ENCODE results near the gene SYT1. TPM values are rescaled to one million over a fixed set of nuclear protein-coding genes. Genes with fewer than 3 reads are reported as not detected.

Gene SYT1
- total RNA-seq, 1 donor from 2014 or later: 0.37 TPM

- no peaks in the 10 kb centered on the region for H3K36me3 Mint-ChIP-seq (ENCODE audit: low read depth)
- TF ChIP-seq, protein P1, sequence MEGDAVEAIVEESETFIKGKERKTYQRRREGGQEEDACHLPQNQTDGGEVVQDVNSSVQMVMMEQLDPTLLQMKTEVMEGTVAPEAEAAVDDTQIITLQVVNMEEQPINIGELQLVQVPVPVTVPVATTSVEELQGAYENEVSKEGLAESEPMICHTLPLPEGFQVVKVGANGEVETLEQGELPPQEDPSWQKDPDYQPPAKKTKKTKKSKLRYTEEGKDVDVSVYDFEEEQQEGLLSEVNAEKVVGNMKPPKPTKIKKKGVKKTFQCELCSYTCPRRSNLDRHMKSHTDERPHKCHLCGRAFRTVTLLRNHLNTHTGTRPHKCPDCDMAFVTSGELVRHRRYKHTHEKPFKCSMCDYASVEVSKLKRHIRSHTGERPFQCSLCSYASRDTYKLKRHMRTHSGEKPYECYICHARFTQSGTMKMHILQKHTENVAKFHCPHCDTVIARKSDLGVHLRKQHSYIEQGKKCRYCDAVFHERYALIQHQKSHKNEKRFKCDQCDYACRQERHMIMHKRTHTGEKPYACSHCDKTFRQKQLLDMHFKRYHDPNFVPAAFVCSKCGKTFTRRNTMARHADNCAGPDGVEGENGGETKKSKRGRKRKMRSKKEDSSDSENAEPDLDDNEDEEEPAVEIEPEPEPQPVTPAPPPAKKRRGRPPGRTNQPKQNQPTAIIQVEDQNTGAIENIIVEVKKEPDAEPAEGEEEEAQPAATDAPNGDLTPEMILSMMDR (IDR thresholded peaks at IDR 0.05): no peak
- no peak overlapping the region for H3K4me3 Mint-ChIP-seq (ENCODE audit: unreplicated experiment)
- peaks cover 11% of the 10 kb centered on the region for H3K4me1 Mint-ChIP-seq (ENCODE audit: low read depth)
- H3K27me3 Mint-ChIP-seq (ENCODE audit: low read depth): peaks cover 2% of the 10 kb centered on the region
- H3K9me3 Mint-ChIP-seq (ENCODE audit: low read depth): no peaks in the 10 kb centered on the region
- no peak overlapping the region for H3K27ac Mint-ChIP-seq (ENCODE audit: unreplicated experiment)
- DNase-seq (ENCODE audit: low spot score): no peak
Measured at GRCh38 chr12:78964521-78964920, 99.9 kb downstream of the SYT1 start.

GRCh38 chr12:78966062-78966461 lies 101.5 kb downstream of the SYT1 start:
- H3K36me3 Mint-ChIP-seq (ENCODE audit: low read depth): no peaks in the 10 kb centered on the region
- no peaks in the 10 kb centered on the region for H3K27me3 Mint-ChIP-seq (ENCODE audit: low read depth)
- no peak overlapping the region for H3K27ac Mint-ChIP-seq (ENCODE audit: unreplicated experiment)

GRCh38 chr12:78966926-78967325 lies 102.4 kb downstream of the SYT1 start:
- TF ChIP-seq, protein P1 (IDR thresholded peaks at IDR 0.05): no peak
- Mint-ChIP-seq H3K4me1 (ENCODE audit: low read depth) (peaks cover 11% of the 10 kb centered on the region), H3K36me3 (ENCODE audit: low read depth) (no peaks in the 10 kb centered on the region), H3K4me3 (ENCODE audit: unreplicated experiment) (no peak overlapping the region), H3K27ac (ENCODE audit: unreplicated experiment) (no peak overlapping the region), H3K9me3 (ENCODE audit: low read depth) (no peaks in the 10 kb centered on the region), H3K27me3 (ENCODE audit: low read depth) (no peaks in the 10 kb centered on the region)
- DNase-seq (ENCODE audit: low spot score): no peak

More at GRCh38 chr12:78966062-78966461, 101.5 kb downstream of the SYT1 start:
- DNase-seq (ENCODE audit: low spot score): no peak
- TF ChIP-seq, protein P1 (IDR thresholded peaks at IDR 0.05): no peak
- no peak overlapping the region for H3K4me3 Mint-ChIP-seq (ENCODE audit: unreplicated experiment)
- H3K4me1 Mint-ChIP-seq (ENCODE audit: low read depth): peaks cover 11% of the 10 kb centered on the region
- H3K9me3 Mint-ChIP-seq (ENCODE audit: low read depth): no peaks in the 10 kb centered on the region

DNA sequence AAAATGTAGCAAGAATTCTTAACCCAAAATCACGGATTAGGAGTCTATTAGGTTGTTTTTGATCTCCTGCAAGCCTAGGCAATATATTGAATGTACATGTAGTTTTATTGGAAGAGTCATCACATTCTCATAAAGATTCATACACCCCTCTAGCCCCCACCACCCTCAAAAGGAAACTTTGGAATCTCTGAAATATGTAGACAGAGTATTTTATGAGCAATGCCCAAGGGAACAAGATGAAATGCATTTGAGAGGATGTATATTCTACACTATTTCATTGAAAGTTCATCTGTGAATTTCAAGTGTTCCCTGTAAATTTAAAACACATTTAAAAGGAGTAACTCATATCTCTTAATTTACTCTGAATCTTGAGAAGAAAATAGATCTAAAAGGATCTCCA lies 103.7 kb downstream of the SYT1 start:
- Mint-ChIP-seq H3K4me3 (ENCODE audit: unreplicated experiment) (no peak overlapping the region), H3K27ac (ENCODE audit: unreplicated experiment) (no peak overlapping the region), H3K4me1 (ENCODE audit: low read depth) (peaks cover 10% of the 10 kb centered on the region), H3K9me3 (ENCODE audit: low read depth) (peaks cover 2% of the 10 kb centered on the region), H3K27me3 (ENCODE audit: low read depth) (no peaks in the 10 kb centered on the region), H3K36me3 (ENCODE audit: low read depth) (no peaks in the 10 kb centered on the region)
- TF ChIP-seq, protein P1 (IDR thresholded peaks at IDR 0.05): no peak
- DNase-seq (ENCODE audit: low spot score): no peak

- H3K36me3 Mint-ChIP-seq (ENCODE audit: low read depth): no peaks in the 10 kb centered on the region
- no peak for DNase-seq (ENCODE audit: low spot score)
Measured at GRCh38 chr12:78970041-78970440, 105.5 kb downstream of the SYT1 start.

More at GRCh38 chr12:78970041-78970440, 105.5 kb downstream of the SYT1 start:
- no peak overlapping the region for H3K27ac Mint-ChIP-seq (ENCODE audit: unreplicated experiment)
- peaks cover 3% of the 10 kb centered on the region for H3K9me3 Mint-ChIP-seq (ENCODE audit: low read depth)
- no peaks in the 10 kb centered on the region for H3K4me1 Mint-ChIP-seq (ENCODE audit: low read depth)
- TF ChIP-seq, protein P1 (IDR thresholded peaks at IDR 0.05): no peak
- no peak overlapping the region for H3K4me3 Mint-ChIP-seq (ENCODE audit: unreplicated experiment)
- H3K27me3 Mint-ChIP-seq (ENCODE audit: low read depth): no peaks in the 10 kb centered on the region
